Transverse colon (tissue), 4 donors: ENCODE results near the gene CATSPER1.

ENCODE experiments used
- CTCF ChIP-seq, 5 experiments: fragments of 200-600 bp in 3 of 5; fragments of 450-650 bp in 2 of 5; sonication (generic) in 3 of 5; IDR thresholded peaks; 1 replicate in 2 of 5; 2 replicates in 3 of 5; pipeline ENCODE4 v1.5.1; 2016 to 2017; ENCODE audit warnings: antibody characterized with exemption in 5 of 5, inconsistent platforms in 3 of 5, mild to moderate bottlenecking in 2 of 5, moderate library complexity in 1 of 5
- EP300 ChIP-seq: sonication (generic); formaldehyde crosslinking; IDR thresholded peaks from one replicate; pipeline ENCODE4 v1.6.1; 2017; ENCODE audit warnings: antibody characterized with exemption, low read depth
- POLR2A ChIP-seq: fragments of 450-650 bp; IDR thresholded peaks from one replicate; pipeline ENCODE4 v1.6.1; 2016; ENCODE audit warnings: antibody characterized with exemption, mild to moderate bottlenecking, moderate library complexity
- POLR2AphosphoS5 ChIP-seq, 3 donors: sonication (generic); formaldehyde crosslinking; IDR thresholded peaks; one replicate each; pipeline ENCODE4 v1.6.1; 2016; ENCODE audit warnings: antibody characterized with exemption in 3 of 3

GRCh38 chr11:66046901-66047300 lies 20.6 kb upstream of the CATSPER1 start:
- TF ChIP-seq POLR2AphosphoS5 (IDR thresholded peaks at IDR 0.05) (no peak), CTCF (IDR thresholded peaks at IDR 0.05) (no peak), EP300 (no peak), POLR2A (no peak)
